Measurements from ENCODE around the gene RHOBTB3. TPM values are rescaled to one million over a fixed set of nuclear protein-coding genes. Genes with fewer than 3 reads are reported as not detected.

The RHOBTB3 gene
- total RNA-seq, 1 donor from 2014 or later, result 45.1 TPM

- DNase-seq (ENCODE audit: low spot score) (no peak), ATAC-seq (no peak)
Observed at GRCh38 chr5:95761771-95762651, 30.9 kb downstream of the RHOBTB3 start.

GRCh38 chr5:95762652-95763041 lies 31.5 kb downstream of the RHOBTB3 start:
- DNase-seq (ENCODE audit: low spot score) (no peak), ATAC-seq (no peak)

GRCh38 chr5:95763941-95764340 lies 32.8 kb downstream of the RHOBTB3 start:
- DNase-seq (ENCODE audit: low spot score) (no peak), ATAC-seq (no peak)

GRCh38 chr5:95768731-95769130 lies 37.6 kb downstream of the RHOBTB3 start:
- DNase-seq (ENCODE audit: low spot score) (peak; percentile 60), ATAC-seq (peak; percentile 34)

- peak; percentile 70 for DNase-seq (ENCODE audit: low spot score)
- peak; percentile 93 for ATAC-seq
Observed at GRCh38 chr5:95770830-95771708, 39.9 kb downstream of the RHOBTB3 start.

- DNase-seq (ENCODE audit: low spot score) (no peak), ATAC-seq (no peak)
Observed at GRCh38 chr5:95771892-95772291, 40.8 kb downstream of the RHOBTB3 start.

- DNase-seq (ENCODE audit: low spot score) (no peak), ATAC-seq (no peak)
Observed at GRCh38 chr5:95773335-95774059, 42.4 kb downstream of the RHOBTB3 start.

- no peak for ATAC-seq
- DNase-seq (ENCODE audit: low spot score), result no peak
Observed at GRCh38 chr5:95777441-95777840, 46.3 kb downstream of the RHOBTB3 start.

GRCh38 chr5:95778713-95779436 lies 47.7 kb downstream of the RHOBTB3 start:
- no peak for ATAC-seq

GRCh38 chr5:95779611-95780010 lies 48.5 kb downstream of the RHOBTB3 start:
- no peak for DNase-seq (ENCODE audit: low spot score)
- no peak for ATAC-seq

More at GRCh38 chr5:95778713-95779436, 47.7 kb downstream of the RHOBTB3 start:
- no peak for DNase-seq (ENCODE audit: low spot score)

GRCh38 chr5:95780597-95780996 lies 49.5 kb downstream of the RHOBTB3 start:
- ATAC-seq (no peak), DNase-seq (ENCODE audit: low spot score) (no peak)

- ATAC-seq, result peak; percentile 94
- peak; percentile 78 for DNase-seq (ENCODE audit: low spot score)
Observed at GRCh38 chr5:95781101-95781583, 50.0 kb downstream of the RHOBTB3 start.

GRCh38 chr5:95782181-95782580 lies 51.0 kb downstream of the RHOBTB3 start:
- DNase-seq (ENCODE audit: low spot score) (no peak), ATAC-seq (no peak)

- ATAC-seq, result peak; percentile 81
- DNase-seq (ENCODE audit: low spot score), result peak; percentile 77
Observed at GRCh38 chr5:95783661-95784060, 52.5 kb downstream of the RHOBTB3 start.

- no peak for DNase-seq (ENCODE audit: low spot score)
- ATAC-seq, result peak; percentile 41
Observed at GRCh38 chr5:95784514-95785302, 53.6 kb downstream of the RHOBTB3 start.

- no peak for ATAC-seq
Observed at GRCh38 chr5:95786821-95787418, 55.8 kb downstream of the RHOBTB3 start.

GRCh38 chr5:95788493-95788892 lies 57.4 kb downstream of the RHOBTB3 start:
- DNase-seq (ENCODE audit: low spot score) (no peak), ATAC-seq (no peak)

More at GRCh38 chr5:95786821-95787418, 55.8 kb downstream of the RHOBTB3 start:
- DNase-seq (ENCODE audit: low spot score), result no peak

GRCh38 chr5:95791751-95792150 lies 60.6 kb downstream of the RHOBTB3 start:
- ATAC-seq (no peak), DNase-seq (ENCODE audit: low spot score) (no peak)

- ATAC-seq, result no peak
- no peak for DNase-seq (ENCODE audit: low spot score)
Observed at GRCh38 chr5:95794070-95794516, 63.0 kb downstream of the RHOBTB3 start.
